ENCODE measurements around the gene DDX27. TPM values are rescaled to one million over a fixed set of nuclear protein-coding genes. Genes with fewer than 3 reads are reported as not detected.

DDX27 gene
- total and polyA plus RNA-seq, 2 of the 13 experiments (the other 11 are each of a cell fraction or from before 2014, with no cell fraction given), result 42.6 to 72.8 TPM

DNA sequence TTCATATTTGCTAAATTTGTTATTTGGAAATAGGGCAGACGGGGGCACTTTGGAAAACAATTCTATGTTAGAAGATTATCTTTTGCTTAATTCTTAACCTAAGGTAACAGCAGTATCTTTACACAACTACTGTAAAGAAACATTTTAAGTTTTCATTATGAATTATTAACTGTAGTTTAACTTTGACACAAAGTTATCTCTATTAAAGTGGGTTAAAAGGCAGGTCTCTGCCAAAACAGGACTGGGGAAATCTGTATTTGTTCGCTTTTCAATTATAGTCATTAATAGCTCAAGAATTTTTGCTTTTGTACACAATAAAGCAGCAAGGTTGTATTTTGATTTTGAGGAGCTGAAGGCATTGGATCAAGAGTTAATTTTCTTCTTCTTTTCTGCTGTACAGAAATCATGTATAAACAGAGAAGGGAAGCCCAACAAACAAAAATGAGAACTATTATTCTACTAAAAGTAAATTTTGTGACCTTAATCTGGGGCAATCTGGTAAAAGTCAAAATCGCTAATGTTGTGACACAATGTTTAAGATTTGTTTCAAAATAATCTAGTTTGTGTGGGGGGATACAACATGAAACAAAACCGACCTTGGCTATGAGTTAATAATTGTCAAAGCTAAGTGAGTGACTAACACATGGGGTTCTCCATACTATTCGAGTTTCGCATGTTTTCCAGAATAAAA, 34.0 kb upstream of the DDX27 start (continued):
- TF ChIP-seq, protein P1, sequence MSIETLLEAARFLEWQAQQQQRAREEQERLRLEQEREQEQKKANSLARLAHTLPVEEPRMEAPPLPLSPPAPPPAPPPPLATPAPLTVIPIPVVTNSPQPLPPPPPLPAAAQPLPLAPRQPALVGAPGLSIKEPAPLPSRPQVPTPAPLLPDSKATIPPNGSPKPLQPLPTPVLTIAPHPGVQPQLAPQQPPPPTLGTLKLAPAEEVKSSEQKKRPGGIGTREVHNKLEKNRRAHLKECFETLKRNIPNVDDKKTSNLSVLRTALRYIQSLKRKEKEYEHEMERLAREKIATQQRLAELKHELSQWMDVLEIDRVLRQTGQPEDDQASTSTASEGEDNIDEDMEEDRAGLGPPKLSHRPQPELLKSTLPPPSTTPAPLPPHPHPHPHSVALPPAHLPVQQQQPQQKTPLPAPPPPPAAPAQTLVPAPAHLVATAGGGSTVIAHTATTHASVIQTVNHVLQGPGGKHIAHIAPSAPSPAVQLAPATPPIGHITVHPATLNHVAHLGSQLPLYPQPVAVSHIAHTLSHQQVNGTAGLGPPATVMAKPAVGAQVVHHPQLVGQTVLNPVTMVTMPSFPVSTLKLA (IDR thresholded peaks at IDR 0.05), result no peak
- peak; percentile 41; the same call in 1 of the 2 replicates for TF ChIP-seq DPF2 (CRISPR knock-in tag; IDR thresholded peaks at IDR 0.05; ENCODE audit: borderline replicate concordance, low read depth)
- TF ChIP-seq ZNF430 (CRISPR knock-in tag; IDR thresholded peaks at IDR 0.05), result no peak; the same call in 1 of the 2 replicates
- TF ChIP-seq FOXP1 (IDR thresholded peaks at IDR 0.05), result no peak
- TF ChIP-seq FOXP1 (CRISPR knock-in tag; IDR thresholded peaks at IDR 0.05), result peak; percentile 81
- no peak for TF ChIP-seq ZNF460 (CRISPR knock-in tag; IDR thresholded peaks at IDR 0.05; ENCODE audit: borderline replicate concordance)
- no peak for TF ChIP-seq MAFG (CRISPR knock-in tag; IDR thresholded peaks at IDR 0.05)
- no peak for TF ChIP-seq TARDBP (CRISPR knock-in tag; IDR thresholded peaks at IDR 0.05)
- TF ChIP-seq ETV6 (CRISPR knock-in tag; conservative IDR thresholded peaks at IDR 0.05), result no peak
- TF ChIP-seq, protein P2, sequence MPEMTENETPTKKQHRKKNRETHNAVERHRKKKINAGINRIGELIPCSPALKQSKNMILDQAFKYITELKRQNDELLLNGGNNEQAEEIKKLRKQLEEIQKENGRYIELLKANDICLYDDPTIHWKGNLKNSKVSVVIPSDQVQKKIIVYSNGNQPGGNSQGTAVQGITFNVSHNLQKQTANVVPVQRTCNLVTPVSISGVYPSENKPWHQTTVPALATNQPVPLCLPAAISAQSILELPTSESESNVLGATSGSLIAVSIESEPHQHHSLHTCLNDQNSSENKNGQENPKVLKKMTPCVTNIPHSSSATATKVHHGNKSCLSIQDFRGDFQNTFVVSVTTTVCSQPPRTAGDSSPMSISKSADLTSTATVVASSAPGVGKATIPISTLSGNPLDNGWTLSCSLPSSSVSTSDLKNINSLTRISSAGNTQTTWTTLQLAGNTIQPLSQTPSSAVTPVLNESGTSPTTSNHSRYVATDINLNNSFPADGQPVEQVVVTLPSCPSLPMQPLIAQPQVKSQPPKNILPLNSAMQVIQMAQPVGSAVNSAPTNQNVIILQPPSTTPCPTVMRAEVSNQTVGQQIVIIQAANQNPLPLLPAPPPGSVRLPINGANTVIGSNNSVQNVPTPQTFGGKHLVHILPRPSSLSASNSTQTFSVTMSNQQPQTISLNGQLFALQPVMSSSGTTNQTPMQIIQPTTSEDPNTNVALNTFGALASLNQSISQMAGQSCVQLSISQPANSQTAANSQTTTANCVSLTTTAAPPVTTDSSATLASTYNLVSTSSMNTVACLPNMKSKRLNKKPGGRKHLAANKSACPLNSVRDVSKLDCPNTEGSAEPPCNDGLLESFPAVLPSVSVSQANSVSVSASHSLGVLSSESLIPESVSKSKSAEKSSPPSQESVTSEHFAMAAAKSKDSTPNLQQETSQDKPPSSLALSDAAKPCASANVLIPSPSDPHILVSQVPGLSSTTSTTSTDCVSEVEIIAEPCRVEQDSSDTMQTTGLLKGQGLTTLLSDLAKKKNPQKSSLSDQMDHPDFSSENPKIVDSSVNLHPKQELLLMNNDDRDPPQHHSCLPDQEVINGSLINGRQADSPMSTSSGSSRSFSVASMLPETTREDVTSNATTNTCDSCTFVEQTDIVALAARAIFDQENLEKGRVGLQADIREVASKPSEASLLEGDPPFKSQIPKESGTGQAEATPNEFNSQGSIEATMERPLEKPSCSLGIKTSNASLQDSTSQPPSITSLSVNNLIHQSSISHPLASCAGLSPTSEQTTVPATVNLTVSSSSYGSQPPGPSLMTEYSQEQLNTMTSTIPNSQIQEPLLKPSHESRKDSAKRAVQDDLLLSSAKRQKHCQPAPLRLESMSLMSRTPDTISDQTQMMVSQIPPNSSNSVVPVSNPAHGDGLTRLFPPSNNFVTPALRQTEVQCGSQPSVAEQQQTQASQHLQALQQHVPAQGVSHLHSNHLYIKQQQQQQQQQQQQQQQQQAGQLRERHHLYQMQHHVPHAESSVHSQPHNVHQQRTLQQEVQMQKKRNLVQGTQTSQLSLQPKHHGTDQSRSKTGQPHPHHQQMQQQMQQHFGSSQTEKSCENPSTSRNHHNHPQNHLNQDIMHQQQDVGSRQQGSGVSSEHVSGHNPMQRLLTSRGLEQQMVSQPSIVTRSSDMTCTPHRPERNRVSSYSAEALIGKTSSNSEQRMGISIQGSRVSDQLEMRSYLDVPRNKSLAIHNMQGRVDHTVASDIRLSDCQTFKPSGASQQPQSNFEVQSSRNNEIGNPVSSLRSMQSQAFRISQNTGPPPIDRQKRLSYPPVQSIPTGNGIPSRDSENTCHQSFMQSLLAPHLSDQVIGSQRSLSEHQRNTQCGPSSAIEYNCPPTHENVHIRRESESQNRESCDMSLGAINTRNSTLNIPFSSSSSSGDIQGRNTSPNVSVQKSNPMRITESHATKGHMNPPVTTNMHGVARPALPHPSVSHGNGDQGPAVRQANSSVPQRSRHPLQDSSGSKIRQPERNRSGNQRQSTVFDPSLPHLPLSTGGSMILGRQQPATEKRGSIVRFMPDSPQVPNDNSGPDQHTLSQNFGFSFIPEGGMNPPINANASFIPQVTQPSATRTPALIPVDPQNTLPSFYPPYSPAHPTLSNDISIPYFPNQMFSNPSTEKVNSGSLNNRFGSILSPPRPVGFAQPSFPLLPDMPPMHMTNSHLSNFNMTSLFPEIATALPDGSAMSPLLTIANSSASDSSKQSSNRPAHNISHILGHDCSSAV (CRISPR knock-in tag; IDR thresholded peaks at IDR 0.05; ENCODE audit: borderline replicate concordance), result no peak
- no peak for TF ChIP-seq CHD2 (IDR thresholded peaks at IDR 0.05; ENCODE audit: low read depth, low read length)
- TF ChIP-seq, protein P3, sequence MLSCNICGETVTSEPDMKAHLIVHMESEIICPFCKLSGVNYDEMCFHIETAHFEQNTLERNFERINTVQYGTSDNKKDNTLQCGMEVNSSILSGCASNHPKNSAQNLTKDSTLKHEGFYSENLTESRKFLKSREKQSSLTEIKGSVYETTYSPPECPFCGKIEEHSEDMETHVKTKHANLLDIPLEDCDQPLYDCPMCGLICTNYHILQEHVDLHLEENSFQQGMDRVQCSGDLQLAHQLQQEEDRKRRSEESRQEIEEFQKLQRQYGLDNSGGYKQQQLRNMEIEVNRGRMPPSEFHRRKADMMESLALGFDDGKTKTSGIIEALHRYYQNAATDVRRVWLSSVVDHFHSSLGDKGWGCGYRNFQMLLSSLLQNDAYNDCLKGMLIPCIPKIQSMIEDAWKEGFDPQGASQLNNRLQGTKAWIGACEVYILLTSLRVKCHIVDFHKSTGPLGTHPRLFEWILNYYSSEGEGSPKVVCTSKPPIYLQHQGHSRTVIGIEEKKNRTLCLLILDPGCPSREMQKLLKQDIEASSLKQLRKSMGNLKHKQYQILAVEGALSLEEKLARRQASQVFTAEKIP (CRISPR knock-in tag; IDR thresholded peaks at IDR 0.05; ENCODE audit: borderline replicate concordance), result no peak
- TF ChIP-seq, protein P4, sequence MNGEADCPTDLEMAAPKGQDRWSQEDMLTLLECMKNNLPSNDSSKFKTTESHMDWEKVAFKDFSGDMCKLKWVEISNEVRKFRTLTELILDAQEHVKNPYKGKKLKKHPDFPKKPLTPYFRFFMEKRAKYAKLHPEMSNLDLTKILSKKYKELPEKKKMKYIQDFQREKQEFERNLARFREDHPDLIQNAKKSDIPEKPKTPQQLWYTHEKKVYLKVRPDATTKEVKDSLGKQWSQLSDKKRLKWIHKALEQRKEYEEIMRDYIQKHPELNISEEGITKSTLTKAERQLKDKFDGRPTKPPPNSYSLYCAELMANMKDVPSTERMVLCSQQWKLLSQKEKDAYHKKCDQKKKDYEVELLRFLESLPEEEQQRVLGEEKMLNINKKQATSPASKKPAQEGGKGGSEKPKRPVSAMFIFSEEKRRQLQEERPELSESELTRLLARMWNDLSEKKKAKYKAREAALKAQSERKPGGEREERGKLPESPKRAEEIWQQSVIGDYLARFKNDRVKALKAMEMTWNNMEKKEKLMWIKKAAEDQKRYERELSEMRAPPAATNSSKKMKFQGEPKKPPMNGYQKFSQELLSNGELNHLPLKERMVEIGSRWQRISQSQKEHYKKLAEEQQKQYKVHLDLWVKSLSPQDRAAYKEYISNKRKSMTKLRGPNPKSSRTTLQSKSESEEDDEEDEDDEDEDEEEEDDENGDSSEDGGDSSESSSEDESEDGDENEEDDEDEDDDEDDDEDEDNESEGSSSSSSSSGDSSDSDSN (CRISPR knock-in tag; IDR thresholded peaks at IDR 0.05), result no peak
- no peak for TF ChIP-seq HMGA1 (CRISPR knock-in tag; conservative IDR thresholded peaks at IDR 0.05)
- TF ChIP-seq ZNF350 (CRISPR knock-in tag; IDR thresholded peaks at IDR 0.05; ENCODE audit: borderline replicate concordance, low read depth), result no peak
